SIG-M5 treated with dmso at 0.1 percent for 504 hours (cell line): Measurements from ENCODE around the gene PBRM1.
A peak's percentile ranks its signal among the peaks of the same experiment; 100 is the strongest.
"Not testable (repeated sequence)": the region's sequence is repeated elsewhere in the genome, so short reads cannot be mapped to it uniquely, and the experiment has no call there.

Experiments
- DNase-seq: peaks from one replicate; lab custom pipeline; 2025; ENCODE audit not compliant: unreplicated experiment; lab: John Stamatoyannopoulos, UW

The PBRM1 gene

GRCh38 chr3:52685709-52686691 lies at the start of gene PBRM1, which contains the start of gene GNL3:
Gene PBRM1, minus strand, starts transcription at chr3:52685913.
Gene GNL3, plus strand, starts transcription at chr3:52686032. Its CDS starts 61 bp downstream, at chr3:52686093.
- DNase-seq, result peak; percentile 89

DNA sequence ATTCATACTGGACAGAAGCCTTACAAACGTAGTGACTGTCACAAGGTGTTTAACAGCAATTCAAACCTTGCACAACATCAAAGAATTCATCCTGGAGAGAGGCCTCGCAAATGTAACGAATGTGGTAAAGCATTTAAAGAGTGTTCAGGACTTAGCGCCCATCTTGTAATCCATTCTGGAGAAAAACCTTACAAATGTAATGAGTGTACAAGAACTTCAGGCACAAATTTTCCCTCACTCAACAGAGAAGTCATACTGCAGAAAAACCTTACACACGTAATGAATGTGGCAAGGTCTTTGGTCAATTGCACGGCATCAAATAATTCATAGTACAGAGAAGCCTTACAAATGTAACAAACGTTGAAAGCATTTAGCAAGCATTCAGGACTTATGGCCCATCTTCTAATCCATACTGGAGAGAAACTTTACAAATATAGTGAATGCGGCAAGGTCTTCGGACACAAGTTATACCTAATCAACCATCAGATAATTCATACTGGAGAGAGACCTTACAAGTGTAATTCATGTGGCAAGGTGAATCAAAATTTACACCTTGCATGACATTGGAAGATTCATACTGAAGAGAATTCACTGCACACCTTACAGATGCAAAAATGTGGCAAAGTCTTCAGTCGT lies 47.7 kb upstream of the PBRM1 start:
- DNase-seq, result no peak

DNA sequence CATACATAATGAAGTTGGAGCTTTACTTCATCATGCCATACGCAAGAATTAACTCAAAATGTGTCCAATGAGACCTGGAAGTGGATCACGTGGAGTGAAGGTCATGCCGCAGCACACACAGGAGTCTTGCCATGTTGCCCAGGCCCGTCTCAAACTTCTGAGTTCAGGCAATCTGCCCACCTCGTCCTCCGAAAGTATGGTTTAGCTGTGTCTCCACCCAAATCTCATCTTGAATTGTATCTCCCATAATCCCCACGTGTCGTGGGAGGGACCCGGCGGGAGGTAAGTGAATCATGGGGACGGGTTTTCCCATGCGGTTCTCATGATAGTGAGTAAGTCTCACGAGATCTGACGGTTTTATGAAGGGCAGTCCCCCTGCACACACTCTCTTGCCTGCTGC lies 45.9 kb upstream of the PBRM1 start:
- no peak for DNase-seq

DNA sequence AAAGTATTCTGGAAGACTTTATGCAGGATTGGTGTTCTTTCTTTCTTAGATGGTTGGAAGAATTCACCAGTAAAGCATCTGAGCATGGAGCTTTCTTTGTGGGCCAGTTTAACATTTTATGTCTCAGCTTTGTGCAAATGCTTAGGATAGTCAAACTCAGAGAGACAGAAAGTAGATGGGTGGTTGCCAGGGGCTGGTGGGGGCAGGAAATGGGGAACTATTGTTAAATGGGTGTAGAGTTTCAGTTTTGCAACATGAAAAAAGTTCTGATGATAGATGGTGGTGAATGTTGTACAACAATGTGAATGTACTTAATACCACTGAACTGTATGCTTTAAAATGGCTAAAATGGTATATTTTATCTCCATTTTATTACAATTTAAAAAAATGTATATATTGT lies 45.0 kb upstream of the PBRM1 start:
- DNase-seq, result peak; percentile 69

DNA sequence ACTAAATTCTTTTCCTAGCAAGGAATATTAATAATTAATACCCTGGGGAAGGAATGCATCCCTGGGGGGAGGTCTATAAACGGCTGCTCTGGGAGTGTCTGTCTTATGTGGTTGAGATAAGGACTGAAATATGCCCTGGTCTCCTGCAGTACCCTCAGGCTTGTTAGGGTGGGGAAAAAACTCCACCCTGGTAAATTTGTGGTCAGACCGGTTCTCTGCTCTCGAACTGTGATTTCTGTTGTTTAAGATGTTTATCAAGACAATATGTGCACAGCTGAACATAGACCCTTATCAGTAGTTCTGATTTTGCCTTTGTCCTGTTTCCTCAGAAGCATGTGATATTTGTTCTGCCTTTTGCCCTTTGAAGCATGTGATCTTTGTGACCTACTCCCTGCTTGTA lies 43.0 kb upstream of the PBRM1 start:
- DNase-seq, result not testable (repeated sequence)

DNA sequence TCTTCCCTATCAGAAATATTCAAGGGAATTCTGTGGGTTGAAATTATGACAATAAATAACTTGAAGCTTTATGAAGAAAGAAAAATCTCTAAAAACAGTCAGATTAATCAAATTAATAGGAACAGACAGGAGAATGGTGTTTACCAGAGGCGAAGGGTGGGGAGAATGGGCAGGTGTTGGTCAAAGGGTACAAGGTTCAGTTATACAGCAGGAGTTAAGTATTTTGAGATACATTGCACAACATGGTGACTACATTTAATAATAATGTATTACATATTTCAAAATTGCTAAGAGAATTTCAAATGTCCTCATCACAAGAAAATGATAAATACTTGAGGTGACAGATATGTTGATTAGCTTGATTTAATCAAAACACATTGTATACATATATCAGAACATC lies 38.8 kb upstream of the PBRM1 start:
- DNase-seq, result no peak

DNA sequence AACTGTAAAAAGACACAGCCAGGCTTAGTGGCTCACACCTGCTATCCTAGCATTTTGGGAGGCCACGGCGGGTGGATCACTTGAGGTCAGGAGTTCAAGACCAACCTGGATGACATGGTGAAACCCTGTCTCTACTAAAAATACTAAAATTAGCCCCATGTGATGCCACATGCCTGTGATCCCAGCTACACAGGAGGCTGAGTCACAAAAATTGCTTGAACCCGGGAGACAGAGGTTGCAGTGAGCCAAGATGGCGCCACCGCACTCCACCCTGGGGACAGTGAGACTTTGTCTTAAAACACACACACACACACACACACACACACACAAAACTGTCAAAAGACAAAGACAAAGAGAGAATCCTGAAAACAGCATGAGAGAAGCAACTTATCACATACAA lies 38.2 kb upstream of the PBRM1 start:
- no peak for DNase-seq

GRCh38 chr3:52722491-52722890 lies 36.8 kb upstream of the PBRM1 start:
- no peak for DNase-seq

GRCh38 chr3:52721730-52722008 lies 36.0 kb upstream of the PBRM1 start:
- DNase-seq, result no peak

GRCh38 chr3:52721002-52721729 lies 35.5 kb upstream of the PBRM1 start:
- peak; percentile 99 for DNase-seq

DNA sequence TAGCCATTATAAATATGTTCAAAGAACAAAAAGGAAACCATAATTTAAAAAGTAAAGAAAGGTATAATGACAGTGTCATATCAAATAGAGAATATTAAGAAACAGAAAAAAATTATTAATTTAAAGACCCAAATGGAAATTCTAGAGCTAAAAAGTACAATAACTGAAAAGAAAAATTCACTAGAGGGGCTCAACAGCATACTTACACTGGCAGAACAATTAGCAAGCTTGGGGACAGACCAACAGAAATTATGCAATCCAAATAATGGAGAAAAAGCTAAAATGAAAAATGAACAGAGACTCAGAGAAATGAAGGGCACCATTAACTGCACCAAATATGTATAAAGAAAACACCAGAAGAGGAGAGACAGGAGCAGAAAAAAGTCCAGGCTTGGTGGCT lies 33.9 kb upstream of the PBRM1 start:
- DNase-seq, result no peak

DNA sequence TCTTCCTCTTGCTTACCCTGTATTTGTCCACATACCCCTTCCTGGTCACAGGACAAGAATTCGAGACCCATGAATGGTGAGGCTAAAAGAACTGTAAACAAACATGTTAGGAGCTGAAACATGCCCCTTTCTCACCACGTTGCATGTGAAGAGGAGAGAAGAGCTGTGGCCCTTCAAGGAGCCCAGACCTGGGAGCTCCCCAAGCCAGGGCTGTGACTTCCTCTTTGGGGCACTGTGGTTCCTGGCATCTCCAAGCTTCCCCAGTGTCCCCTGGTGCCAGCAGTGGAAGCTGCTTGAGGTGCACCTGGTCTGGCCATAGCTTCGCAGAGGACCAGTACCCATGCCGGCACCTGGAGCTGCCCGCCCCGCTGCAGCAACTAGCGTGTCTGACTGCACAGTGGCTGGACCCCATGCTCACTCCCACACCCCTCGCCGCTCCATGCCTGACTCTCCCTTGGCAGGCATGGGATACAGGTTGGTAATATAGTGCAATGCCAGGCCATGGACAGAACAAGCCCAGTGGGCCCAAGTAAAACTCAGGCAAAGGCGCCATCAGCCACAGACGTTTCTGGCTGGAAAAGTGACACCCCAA lies 30.1 kb upstream of the PBRM1 start:
- no peak for DNase-seq

- DNase-seq, result no peak
These were observed 28.9 kb upstream of the PBRM1 start for GRCh38 chr3:52714335-52715302.

DNA sequence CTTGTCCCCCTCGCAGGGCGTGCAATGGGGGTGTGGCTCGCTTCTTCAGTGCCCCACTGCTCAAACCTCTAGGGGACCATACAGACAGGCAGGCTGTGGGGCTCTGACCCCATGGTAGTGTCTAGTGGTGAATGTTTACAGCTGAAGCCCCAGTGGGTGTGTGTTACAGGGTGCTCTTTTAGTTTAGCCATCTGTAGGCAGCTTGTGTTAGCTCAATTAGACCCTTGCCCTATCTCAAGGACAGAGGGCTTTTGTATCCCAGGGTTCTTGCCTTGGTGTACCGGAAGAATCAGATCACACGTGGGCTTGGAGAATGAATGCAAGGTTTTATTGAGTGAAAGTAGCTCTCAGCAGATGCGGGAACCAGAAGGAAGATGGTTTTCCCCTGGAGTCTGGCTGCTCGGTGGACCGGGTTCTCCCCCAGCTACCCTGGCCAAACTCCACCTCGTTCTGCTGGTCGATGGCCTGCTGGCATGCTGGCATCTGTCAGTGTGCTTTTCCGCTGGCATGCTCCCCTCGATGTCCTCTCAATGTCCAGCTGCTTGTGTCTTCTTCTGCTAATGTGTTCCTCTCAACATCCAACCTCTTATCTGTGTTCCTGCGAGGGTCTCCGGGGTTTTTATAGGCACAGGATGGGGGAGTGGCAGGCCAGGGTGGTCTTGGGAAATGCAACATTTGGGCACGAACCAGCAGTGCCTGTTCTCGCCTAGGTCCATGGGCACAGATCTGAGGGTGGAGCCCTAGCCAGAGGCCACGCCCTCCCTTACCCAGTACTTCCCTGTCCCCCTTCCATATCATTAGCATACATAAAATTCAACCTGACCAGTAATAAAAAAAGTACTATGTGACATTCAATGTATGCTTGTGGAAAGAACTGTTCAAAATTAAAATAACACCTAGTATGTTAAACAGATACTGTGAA lies 26.8 kb upstream of the PBRM1 start:
- DNase-seq, result no peak

DNA sequence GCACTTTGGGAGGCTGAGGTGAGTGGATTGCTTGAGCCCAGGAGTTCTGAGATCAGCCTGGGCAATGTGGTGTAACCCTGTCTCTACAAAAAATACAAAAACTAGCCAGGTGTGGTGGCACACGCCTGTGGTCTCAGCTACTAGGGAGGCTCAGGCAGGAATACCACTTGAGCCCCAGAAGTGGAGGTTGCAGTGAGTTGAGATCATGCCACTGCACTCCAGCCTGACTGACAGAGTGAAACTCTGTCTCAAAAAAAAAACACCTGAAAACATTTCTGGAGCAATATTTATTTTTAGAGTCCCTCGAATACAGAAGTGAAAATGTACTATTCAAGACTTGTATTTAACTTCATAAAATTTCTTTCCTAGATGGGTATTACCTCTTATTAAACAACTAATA lies 24.8 kb upstream of the PBRM1 start:
- DNase-seq, result no peak

DNA sequence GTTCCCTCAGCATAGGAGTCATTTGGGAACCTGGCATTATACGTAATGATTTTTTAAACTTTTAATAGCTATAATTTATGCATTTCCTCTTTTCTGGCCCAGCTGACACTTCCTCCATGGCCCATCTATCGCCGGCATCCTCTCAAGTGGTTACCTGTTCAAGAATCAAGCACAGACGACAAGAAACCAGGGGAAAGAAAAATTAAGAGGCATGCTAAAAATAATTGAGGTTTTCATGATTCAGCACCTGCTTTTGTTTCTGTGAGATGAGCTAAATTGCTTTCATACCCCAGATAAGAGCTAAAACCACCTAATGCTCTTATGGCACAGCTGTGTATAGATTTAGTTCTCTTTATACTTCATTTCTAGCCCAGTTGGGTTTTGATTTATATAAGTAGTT lies 21.9 kb upstream of the PBRM1 start:
- DNase-seq, result no peak

GRCh38 chr3:52705688-52706686 lies 20.3 kb upstream of the PBRM1 start, which contains the start of the genes GLT8D1 and SPCS1:
Gene GLT8D1, minus strand, starts transcription at chr3:52705791. Its CDS starts 5,331 bp downstream, at chr3:52700460.
Gene SPCS1, plus strand, starts transcription at chr3:52706106. Its CDS starts 141 bp downstream, at chr3:52706247.
- peak; percentile 82 for DNase-seq

DNA sequence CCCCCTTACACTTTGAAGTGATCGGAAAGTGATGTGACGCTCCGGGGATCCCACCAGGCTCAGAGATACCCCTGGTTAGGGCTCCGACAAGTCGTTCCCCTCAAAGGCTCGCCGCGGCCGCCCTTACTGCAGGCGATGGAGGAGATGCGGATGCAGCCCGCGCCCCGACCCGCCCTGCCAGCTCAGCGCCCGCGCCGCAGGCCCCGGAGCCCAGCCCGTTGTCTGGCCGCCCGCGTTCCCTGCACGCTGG lies 19.6 kb upstream of the PBRM1 start:
- DNase-seq, result no peak
